ENCODE results near the gene TFIP11. TPM values are rescaled to one million over a fixed set of nuclear protein-coding genes. Genes with fewer than 3 reads are reported as not detected.

The TFIP11 gene
- total RNA-seq, 2 donors from 2014 or later: 21.9 to 33.2 TPM

DNA sequence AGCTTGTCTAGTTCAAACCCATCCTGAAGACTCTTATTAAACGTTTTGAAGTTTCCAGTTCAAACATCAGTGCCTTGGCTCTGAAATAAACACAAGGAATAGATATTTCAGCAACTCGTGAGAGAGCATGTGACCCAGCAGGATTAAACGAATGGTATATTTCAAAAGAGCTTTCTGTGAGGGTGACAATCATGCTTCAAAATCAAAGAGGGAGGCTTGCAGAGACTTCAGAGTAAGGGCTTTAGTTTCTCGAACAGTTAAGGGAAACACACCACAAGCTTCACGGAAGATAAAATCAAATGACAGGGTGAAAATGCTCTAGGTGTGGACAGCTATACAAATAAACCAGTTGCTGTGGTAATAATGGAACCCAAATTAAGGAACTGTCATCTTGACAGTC, 30.1 kb downstream of the TFIP11 start:
- TF ChIP-seq, protein P1, sequence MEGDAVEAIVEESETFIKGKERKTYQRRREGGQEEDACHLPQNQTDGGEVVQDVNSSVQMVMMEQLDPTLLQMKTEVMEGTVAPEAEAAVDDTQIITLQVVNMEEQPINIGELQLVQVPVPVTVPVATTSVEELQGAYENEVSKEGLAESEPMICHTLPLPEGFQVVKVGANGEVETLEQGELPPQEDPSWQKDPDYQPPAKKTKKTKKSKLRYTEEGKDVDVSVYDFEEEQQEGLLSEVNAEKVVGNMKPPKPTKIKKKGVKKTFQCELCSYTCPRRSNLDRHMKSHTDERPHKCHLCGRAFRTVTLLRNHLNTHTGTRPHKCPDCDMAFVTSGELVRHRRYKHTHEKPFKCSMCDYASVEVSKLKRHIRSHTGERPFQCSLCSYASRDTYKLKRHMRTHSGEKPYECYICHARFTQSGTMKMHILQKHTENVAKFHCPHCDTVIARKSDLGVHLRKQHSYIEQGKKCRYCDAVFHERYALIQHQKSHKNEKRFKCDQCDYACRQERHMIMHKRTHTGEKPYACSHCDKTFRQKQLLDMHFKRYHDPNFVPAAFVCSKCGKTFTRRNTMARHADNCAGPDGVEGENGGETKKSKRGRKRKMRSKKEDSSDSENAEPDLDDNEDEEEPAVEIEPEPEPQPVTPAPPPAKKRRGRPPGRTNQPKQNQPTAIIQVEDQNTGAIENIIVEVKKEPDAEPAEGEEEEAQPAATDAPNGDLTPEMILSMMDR (IDR thresholded peaks at IDR 0.05): no peak
- no peak for TF ChIP-seq POLR2A (IDR thresholded peaks at IDR 0.05)
- TF ChIP-seq POLR2AphosphoS5 (IDR thresholded peaks at IDR 0.05): no peak
- Histone ChIP-seq H3K4me3 (no peak overlapping the region), H3K36me3 (no peaks in the 10 kb centered on the region), H3K27me3 (replicated peaks; ENCODE audit: insufficient read depth) (no peaks in the 10 kb centered on the region), H3K27ac (peak overlapping the region in 1 of 2 donors; percentile 98), H3K4me1 (replicated peaks) (peaks cover 40% of the 10 kb centered on the region), H3K9me3 (no peaks in the 10 kb centered on the region)
- 39% methylated on average over 5 of the region's 5 CpGs for WGBS
- DNase-seq (ENCODE audit: low spot score): no peak
- intact Hi-C loops (cut with DNase I): loop anchor here (5.0 kb wide), 1 partner anchor 105 kb away; no protein-coding TSS in a partner anchor

DNA sequence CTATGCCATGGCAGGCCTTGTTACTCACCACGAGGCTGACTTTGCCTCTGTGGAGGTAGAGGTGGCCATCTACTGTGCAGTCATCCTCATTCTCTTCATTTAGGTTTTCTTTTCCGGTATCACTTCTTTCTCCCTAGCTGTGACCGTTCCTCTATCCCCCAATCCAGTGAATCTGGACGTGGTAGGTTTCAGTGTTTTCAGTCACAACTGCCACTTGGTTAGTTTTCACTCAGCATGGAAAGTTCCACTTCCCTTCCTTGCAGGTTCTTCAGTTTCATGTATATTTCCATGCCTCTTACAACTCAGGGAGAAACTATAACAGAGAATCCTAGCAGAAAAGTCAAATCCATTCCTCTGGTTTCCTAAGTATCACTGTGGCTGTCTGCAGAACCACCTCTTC, 30.6 kb downstream of the TFIP11 start:
- WGBS: 55% methylated on average over 4 of the region's 4 CpGs
- intact Hi-C loops (cut with DNase I): loop anchor here (5.0 kb wide), 1 partner anchor 106 kb away; no protein-coding TSS in a partner anchor
- H3K4me3 ChIP-seq: no peak overlapping the region
- H3K27ac ChIP-seq: peak overlapping the region in 1 of 2 donors; percentile 98
- no peaks in the 10 kb centered on the region for H3K36me3 ChIP-seq
- H3K9me3 ChIP-seq: no peaks in the 10 kb centered on the region
- H3K4me1 ChIP-seq (replicated peaks): peaks cover 43% of the 10 kb centered on the region
- DNase-seq (ENCODE audit: low spot score): no peak
- TF ChIP-seq POLR2A (IDR thresholded peaks at IDR 0.05) (no peak), POLR2AphosphoS5 (IDR thresholded peaks at IDR 0.05) (no peak)
- TF ChIP-seq, protein P1 (IDR thresholded peaks at IDR 0.05): no peak
- no peaks in the 10 kb centered on the region for H3K27me3 ChIP-seq (replicated peaks; ENCODE audit: insufficient read depth)

DNA sequence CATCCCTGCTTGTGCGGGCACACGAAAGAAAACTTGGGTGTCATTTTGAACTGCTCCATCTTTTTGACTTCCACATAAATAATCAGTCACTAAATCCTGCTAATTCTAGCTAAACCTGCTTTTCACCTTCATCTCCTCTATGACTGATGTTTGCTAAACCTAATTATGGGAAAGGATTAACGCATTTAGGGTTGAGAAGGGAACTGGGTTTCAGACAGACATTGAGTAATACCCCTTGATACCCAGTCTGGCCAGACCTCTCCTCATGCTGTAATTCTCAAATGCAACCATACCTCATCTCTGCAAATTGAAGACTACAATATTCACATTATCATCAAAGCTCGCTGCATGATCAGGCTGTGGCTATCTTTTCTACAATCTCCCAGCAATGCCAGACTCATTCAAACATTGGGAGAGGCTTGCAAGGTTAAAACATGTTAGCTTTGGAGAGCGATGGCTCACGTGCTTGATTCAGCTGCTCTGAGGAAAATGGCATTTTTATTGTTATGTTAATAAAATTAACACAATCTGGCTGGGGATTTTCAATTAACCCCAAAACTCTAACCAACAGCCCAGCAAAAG, 31.1 kb downstream of the TFIP11 start:
- Histone ChIP-seq H3K27me3 (replicated peaks; ENCODE audit: insufficient read depth) (no peaks in the 10 kb centered on the region), H3K27ac (peak overlapping the region in 1 of 2 donors; percentile 98), H3K4me3 (no peak overlapping the region), H3K9me3 (no peaks in the 10 kb centered on the region), H3K4me1 (replicated peaks) (peaks cover 43% of the 10 kb centered on the region), H3K36me3 (no peaks in the 10 kb centered on the region)
- WGBS: 39% methylated on average over 6 of the region's 6 CpGs
- intact Hi-C loops (cut with DNase I): loop anchor here (5.0 kb wide), 1 partner anchor 106 kb away; no protein-coding TSS in a partner anchor
- no peak for DNase-seq (ENCODE audit: low spot score)
- TF ChIP-seq POLR2A (IDR thresholded peaks at IDR 0.05) (no peak), POLR2AphosphoS5 (IDR thresholded peaks at IDR 0.05) (no peak)
- TF ChIP-seq, protein P1 (IDR thresholded peaks at IDR 0.05): no peak

DNA sequence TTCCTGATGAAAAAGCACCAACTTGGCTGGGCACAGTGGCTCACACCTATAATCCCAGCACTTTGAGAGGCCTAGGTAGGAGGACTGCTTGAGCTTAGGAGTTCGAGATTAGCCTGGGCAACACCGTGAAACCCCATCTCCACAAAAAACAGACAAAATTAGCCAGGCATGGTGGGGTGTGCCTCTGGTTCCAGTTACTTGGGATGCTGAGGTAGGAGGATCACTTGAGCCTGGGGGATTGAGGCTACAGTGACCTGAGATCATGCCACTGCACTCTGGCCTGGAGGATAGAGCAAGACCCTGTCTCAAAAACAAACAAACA, 31.7 kb downstream of the TFIP11 start:
- Histone ChIP-seq H3K4me1 (replicated peaks) (peaks cover 43% of the 10 kb centered on the region), H3K4me3 (no peak overlapping the region), H3K27me3 (replicated peaks; ENCODE audit: insufficient read depth) (no peaks in the 10 kb centered on the region), H3K9me3 (no peaks in the 10 kb centered on the region), H3K27ac (peak overlapping the region; percentile 71 to 98), H3K36me3 (no peaks in the 10 kb centered on the region)
- no peak for TF ChIP-seq POLR2AphosphoS5 (IDR thresholded peaks at IDR 0.05)
- TF ChIP-seq, protein P1 (IDR thresholded peaks at IDR 0.05): no peak
- no peak for TF ChIP-seq POLR2A (IDR thresholded peaks at IDR 0.05)
- intact Hi-C loops (cut with DNase I): loop anchor here (5.0 kb wide), 1 partner anchor 107 kb away; no protein-coding TSS in a partner anchor
- 55% methylated on average over 2 of the region's 2 CpGs for WGBS
- DNase-seq (ENCODE audit: low spot score): no peak

Data from prostate gland (tissue), 2 donors.